Measurements from ENCODE around the gene LIPM. TPM values are rescaled to one million over a fixed set of nuclear protein-coding genes. Genes with fewer than 3 reads are reported as not detected.

The LIPM gene, protein sequence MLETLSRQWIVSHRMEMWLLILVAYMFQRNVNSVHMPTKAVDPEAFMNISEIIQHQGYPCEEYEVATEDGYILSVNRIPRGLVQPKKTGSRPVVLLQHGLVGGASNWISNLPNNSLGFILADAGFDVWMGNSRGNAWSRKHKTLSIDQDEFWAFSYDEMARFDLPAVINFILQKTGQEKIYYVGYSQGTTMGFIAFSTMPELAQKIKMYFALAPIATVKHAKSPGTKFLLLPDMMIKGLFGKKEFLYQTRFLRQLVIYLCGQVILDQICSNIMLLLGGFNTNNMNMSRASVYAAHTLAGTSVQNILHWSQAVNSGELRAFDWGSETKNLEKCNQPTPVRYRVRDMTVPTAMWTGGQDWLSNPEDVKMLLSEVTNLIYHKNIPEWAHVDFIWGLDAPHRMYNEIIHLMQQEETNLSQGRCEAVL
- total RNA-seq (2012; rRNA removed) = not detected in 2 replicates

DNA sequence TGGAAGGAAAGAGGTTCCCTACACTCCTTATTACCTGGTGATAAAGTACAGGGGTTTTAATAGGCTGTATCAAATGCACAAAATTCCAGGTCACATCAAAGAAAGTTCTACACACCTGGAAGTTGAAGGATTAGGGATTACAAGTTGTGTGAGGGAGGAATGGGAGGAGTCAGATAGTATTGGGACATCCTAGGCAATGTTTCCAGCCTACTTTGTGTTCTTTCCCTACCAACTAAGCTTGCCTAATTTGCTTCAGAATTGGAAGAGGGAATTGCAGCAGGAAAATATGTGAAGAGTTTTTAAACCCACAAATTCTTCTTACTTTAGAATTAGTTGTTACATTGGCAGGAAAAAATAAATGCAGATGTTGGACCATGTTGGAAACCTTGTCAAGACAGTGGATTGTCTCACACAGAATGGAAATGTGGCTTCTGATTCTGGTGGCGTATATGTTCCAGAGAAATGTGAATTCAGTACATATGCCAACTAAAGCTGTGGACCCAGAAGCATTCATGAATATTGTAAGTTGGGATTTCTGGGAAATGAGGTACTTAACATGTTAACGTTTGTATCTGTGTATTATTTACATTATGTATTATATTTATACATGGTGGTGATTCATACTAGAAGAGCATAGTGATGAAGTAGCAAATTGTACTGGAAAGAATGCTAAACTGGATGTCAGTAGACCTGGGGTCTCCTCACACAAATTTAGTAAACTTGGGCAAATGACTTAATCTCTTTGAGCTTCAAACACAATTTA lies at the start of gene LIPM:
Gene LIPM, plus strand, starts transcription at position 208 of the 763 bp plus-strand sequence. Its CDS starts 167 bp downstream, at position 375.
- Histone ChIP-seq H3K4me1 (ENCODE audit: control insufficient read depth, insufficient read depth, low read length) (peaks cover 27% of the 10 kb centered on the region), H3K27me3 (ENCODE audit: control insufficient read depth, insufficient read depth, low read length) (no peaks in the 10 kb centered on the region), H3K4me3 (ENCODE audit: low read length) (no peak within 1 kb of the TSS), H3K36me3 (ENCODE audit: insufficient read depth, low read length) (no peaks in the 10 kb centered on the region), H3K9me3 (replicated peaks; ENCODE audit: low read length) (no peaks in the 10 kb centered on the region), H3K9ac (ENCODE audit: low read depth, low read length) (no peak within 1 kb of the TSS), H3K4me2 (ENCODE audit: low read length) (no peak within 1 kb of the TSS)

DNA sequence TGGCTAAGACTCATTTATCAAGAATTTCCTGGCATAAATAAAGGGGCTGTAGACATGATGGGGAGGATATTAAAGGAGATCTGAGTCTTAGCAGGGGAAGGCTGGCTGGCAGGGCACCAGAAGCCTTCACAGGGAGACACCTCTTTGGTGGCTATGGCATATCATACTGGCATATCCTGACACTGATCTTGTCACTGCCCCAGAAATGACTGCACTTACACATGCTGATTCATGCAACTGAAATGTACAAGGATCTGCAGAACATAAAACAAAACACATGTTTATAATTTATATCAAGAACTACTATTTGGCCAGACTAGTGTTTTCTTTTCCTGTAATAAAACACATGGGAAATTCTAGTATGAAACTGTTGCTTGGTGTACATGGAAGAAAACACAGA lies 48.2 kb upstream of the LIPM start:
- Histone ChIP-seq H3K4me2 (ENCODE audit: low read length) (peak overlapping the region; percentile 42), H3K9ac (ENCODE audit: low read depth, low read length) (no peak overlapping the region), H3K9me3 (replicated peaks; ENCODE audit: low read length) (no peaks in the 10 kb centered on the region), H3K36me3 (ENCODE audit: insufficient read depth, low read length) (no peaks in the 10 kb centered on the region), H3K4me1 (ENCODE audit: control insufficient read depth, insufficient read depth, low read length) (peaks cover 17% of the 10 kb centered on the region), H3K27me3 (ENCODE audit: control insufficient read depth, insufficient read depth, low read length) (no peaks in the 10 kb centered on the region), H3K4me3 (ENCODE audit: low read length) (no peak overlapping the region)

- H3K27me3 ChIP-seq (ENCODE audit: control insufficient read depth, insufficient read depth, low read length) = no peaks in the 10 kb centered on the region
- no peak overlapping the region for H3K9ac ChIP-seq (ENCODE audit: low read depth, low read length)
- no peak overlapping the region for H3K4me3 ChIP-seq (ENCODE audit: low read length)
- no peaks in the 10 kb centered on the region for H3K36me3 ChIP-seq (ENCODE audit: insufficient read depth, low read length)
- no peak overlapping the region for H3K4me2 ChIP-seq (ENCODE audit: low read length)
- peaks cover 20% of the 10 kb centered on the region for H3K4me1 ChIP-seq (ENCODE audit: control insufficient read depth, insufficient read depth, low read length)
- H3K9me3 ChIP-seq (replicated peaks; ENCODE audit: low read length) = no peaks in the 10 kb centered on the region
These were observed 46.8 kb upstream of the LIPM start for GRCh38 chr10:88755753-88756152.

DNA sequence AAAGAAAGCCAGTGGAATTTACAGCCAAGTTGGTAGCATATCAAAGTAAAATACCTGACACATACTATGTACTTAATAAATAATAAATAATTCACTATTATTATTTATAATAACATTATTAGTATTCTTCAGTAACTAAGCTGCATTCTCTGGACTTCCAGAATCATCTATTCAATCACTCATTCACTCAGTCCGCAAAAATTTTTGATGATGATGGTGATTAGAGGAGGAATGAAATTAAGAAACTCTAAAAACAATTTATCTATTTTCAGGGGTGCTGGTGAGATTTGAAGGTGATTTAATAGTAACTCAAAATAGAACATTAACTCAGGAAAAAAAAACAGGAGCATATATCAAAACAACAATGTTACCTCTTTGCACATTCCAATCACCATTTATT lies 45.9 kb upstream of the LIPM start:
- no peak overlapping the region for H3K4me3 ChIP-seq (ENCODE audit: low read length)
- H3K36me3 ChIP-seq (ENCODE audit: insufficient read depth, low read length) = no peaks in the 10 kb centered on the region
- H3K9ac ChIP-seq (ENCODE audit: low read depth, low read length) = no peak overlapping the region
- H3K4me1 ChIP-seq (ENCODE audit: control insufficient read depth, insufficient read depth, low read length) = peaks cover 20% of the 10 kb centered on the region
- no peaks in the 10 kb centered on the region for H3K27me3 ChIP-seq (ENCODE audit: control insufficient read depth, insufficient read depth, low read length)
- no peaks in the 10 kb centered on the region for H3K9me3 ChIP-seq (replicated peaks; ENCODE audit: low read length)
- H3K4me2 ChIP-seq (ENCODE audit: low read length) = no peak overlapping the region

GRCh38 chr10:88759366-88760101 lies 43.0 kb upstream of the LIPM start, which contains the start of gene LIPN:
TSS of gene LIPN (plus strand) at chr10:88760020. CDS start at chr10:88761406, 1,386 bp downstream.
- Histone ChIP-seq H3K4me2 (ENCODE audit: low read length) (no peak within 1 kb of the TSS), H3K4me1 (ENCODE audit: control insufficient read depth, insufficient read depth, low read length) (peaks cover 12% of the 10 kb centered on the region), H3K9me3 (replicated peaks; ENCODE audit: low read length) (no peaks in the 10 kb centered on the region), H3K27me3 (ENCODE audit: control insufficient read depth, insufficient read depth, low read length) (no peaks in the 10 kb centered on the region), H3K4me3 (ENCODE audit: low read length) (no peak within 1 kb of the TSS), H3K36me3 (ENCODE audit: insufficient read depth, low read length) (no peaks in the 10 kb centered on the region), H3K9ac (ENCODE audit: low read depth, low read length) (no peak within 1 kb of the TSS)

DNA sequence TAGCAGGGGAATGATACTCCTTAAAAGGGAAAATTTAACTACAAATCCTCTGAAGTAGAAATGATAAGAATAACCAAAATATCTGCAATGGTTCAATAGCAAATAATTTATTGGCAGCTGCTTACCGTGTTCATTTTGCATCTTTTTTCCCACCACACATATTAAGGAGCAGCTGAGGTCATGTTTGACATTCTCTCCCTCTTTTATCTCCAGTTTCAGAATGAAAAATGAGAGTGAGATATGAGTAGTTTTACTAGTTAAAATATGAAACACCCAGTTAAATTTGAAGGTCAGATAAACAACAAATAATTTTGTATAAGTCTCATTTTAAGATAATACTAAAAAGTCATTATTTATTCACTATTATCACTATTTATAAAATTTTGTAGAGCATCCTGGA lies 39.6 kb upstream of the LIPM start:
- H3K4me3 ChIP-seq (ENCODE audit: low read length) = no peak overlapping the region
- no peaks in the 10 kb centered on the region for H3K36me3 ChIP-seq (ENCODE audit: insufficient read depth, low read length)
- H3K4me1 ChIP-seq (ENCODE audit: control insufficient read depth, insufficient read depth, low read length) = peaks cover 5% of the 10 kb centered on the region
- no peak overlapping the region for H3K9ac ChIP-seq (ENCODE audit: low read depth, low read length)
- H3K9me3 ChIP-seq (replicated peaks; ENCODE audit: low read length) = no peaks in the 10 kb centered on the region
- H3K4me2 ChIP-seq (ENCODE audit: low read length) = no peak overlapping the region
- no peaks in the 10 kb centered on the region for H3K27me3 ChIP-seq (ENCODE audit: control insufficient read depth, insufficient read depth, low read length)

DNA sequence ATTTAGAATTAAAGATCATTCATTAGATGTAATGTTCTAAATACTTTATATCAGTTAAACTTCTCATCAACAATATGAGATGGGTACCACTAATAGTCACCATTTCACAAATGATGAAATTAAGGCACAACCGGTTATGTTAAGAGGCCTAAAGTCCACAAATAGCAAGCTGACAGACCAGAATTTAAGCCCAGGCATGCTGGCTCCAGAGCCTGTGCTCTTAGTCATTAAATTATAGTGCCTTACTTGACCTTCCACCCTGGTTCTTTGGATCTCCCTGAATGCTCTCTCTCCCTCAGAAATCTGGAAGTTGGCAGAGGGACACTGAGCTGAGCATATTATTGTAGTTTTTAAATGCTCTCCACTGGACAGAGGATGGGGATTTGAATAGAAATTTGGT lies 39.1 kb upstream of the LIPM start:
- Histone ChIP-seq H3K9ac (ENCODE audit: low read depth, low read length) (no peak overlapping the region), H3K4me1 (ENCODE audit: control insufficient read depth, insufficient read depth, low read length) (peaks cover 5% of the 10 kb centered on the region), H3K27me3 (ENCODE audit: control insufficient read depth, insufficient read depth, low read length) (no peaks in the 10 kb centered on the region), H3K4me3 (ENCODE audit: low read length) (no peak overlapping the region), H3K4me2 (ENCODE audit: low read length) (no peak overlapping the region), H3K9me3 (replicated peaks; ENCODE audit: low read length) (no peaks in the 10 kb centered on the region), H3K36me3 (ENCODE audit: insufficient read depth, low read length) (no peaks in the 10 kb centered on the region)

GRCh38 chr10:88764110-88764509 lies 38.4 kb upstream of the LIPM start:
- H3K27me3 ChIP-seq (ENCODE audit: control insufficient read depth, insufficient read depth, low read length) = no peaks in the 10 kb centered on the region
- no peak overlapping the region for H3K4me3 ChIP-seq (ENCODE audit: low read length)
- H3K9me3 ChIP-seq (replicated peaks; ENCODE audit: low read length) = no peaks in the 10 kb centered on the region
- H3K4me1 ChIP-seq (ENCODE audit: control insufficient read depth, insufficient read depth, low read length) = peaks cover 5% of the 10 kb centered on the region
- H3K4me2 ChIP-seq (ENCODE audit: low read length) = no peak overlapping the region
- no peak overlapping the region for H3K9ac ChIP-seq (ENCODE audit: low read depth, low read length)
- no peaks in the 10 kb centered on the region for H3K36me3 ChIP-seq (ENCODE audit: insufficient read depth, low read length)

GRCh38 chr10:88765816-88766215 lies 36.7 kb upstream of the LIPM start:
- H3K4me1 ChIP-seq (ENCODE audit: control insufficient read depth, insufficient read depth, low read length) = no peaks in the 10 kb centered on the region
- no peak overlapping the region for H3K9ac ChIP-seq (ENCODE audit: low read depth, low read length)
- H3K9me3 ChIP-seq (replicated peaks; ENCODE audit: low read length) = no peaks in the 10 kb centered on the region
- H3K36me3 ChIP-seq (ENCODE audit: insufficient read depth, low read length) = no peaks in the 10 kb centered on the region
- H3K4me2 ChIP-seq (ENCODE audit: low read length) = no peak overlapping the region
- H3K4me3 ChIP-seq (ENCODE audit: low read length) = no peak overlapping the region
- H3K27me3 ChIP-seq (ENCODE audit: control insufficient read depth, insufficient read depth, low read length) = no peaks in the 10 kb centered on the region

DNA sequence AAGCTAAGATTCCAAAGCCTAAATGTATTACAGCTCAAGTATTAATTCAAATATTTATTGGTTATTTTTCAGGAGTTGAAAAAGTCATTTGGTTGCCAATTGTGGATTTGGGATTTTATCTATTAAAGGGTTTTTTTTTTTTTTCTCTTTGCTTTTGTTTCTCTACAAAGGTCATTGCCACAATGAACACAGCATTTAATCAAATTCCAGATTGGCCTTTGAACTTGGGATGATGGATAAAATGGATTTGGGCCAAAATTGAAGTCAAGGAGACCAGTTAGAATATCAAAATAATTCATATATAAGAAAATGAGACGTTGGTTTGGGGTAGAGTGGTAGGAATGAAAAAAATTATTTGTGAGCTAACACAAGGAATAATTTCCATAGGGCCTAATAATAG lies 33.1 kb upstream of the LIPM start:
- Histone ChIP-seq H3K36me3 (ENCODE audit: insufficient read depth, low read length) (no peaks in the 10 kb centered on the region), H3K9ac (ENCODE audit: low read depth, low read length) (no peak overlapping the region), H3K4me2 (ENCODE audit: low read length) (no peak overlapping the region), H3K4me3 (ENCODE audit: low read length) (no peak overlapping the region), H3K4me1 (ENCODE audit: control insufficient read depth, insufficient read depth, low read length) (no peaks in the 10 kb centered on the region), H3K27me3 (ENCODE audit: control insufficient read depth, insufficient read depth, low read length) (no peaks in the 10 kb centered on the region), H3K9me3 (replicated peaks; ENCODE audit: low read length) (no peaks in the 10 kb centered on the region)

DNA sequence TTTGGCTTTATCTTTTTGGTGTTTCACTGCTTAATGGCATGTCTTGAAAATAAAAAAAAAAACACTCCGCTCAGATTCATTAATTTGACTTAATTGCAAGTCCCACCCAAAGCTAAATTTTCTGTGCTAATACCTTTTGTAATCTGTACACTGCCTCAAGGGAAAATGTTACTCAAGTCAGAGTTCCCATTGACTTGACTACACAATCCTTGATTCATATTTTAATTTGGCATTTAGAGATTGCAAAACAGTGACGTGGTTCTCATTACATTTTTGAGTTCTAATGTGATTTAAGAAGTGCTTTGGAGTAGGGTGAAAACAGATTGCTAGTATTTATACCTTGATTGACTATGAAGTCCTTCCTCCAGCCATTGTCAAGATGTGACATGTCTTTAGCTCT lies 21.3 kb upstream of the LIPM start:
- Histone ChIP-seq H3K4me1 (ENCODE audit: control insufficient read depth, insufficient read depth, low read length) (no peaks in the 10 kb centered on the region), H3K4me2 (ENCODE audit: low read length) (no peak overlapping the region), H3K9me3 (replicated peaks; ENCODE audit: low read length) (no peaks in the 10 kb centered on the region), H3K27me3 (ENCODE audit: control insufficient read depth, insufficient read depth, low read length) (no peaks in the 10 kb centered on the region), H3K4me3 (ENCODE audit: low read length) (no peak overlapping the region), H3K9ac (ENCODE audit: low read depth, low read length) (no peak overlapping the region), H3K36me3 (ENCODE audit: insufficient read depth, low read length) (no peaks in the 10 kb centered on the region)
